GM12878 (cell line): ENCODE results near the gene MYADM. TPM values are rescaled to one million over a fixed set of nuclear protein-coding genes. Genes with fewer than 3 reads are reported as not detected.

ENCODE experiments used
- ATAC-seq: fragments of 200-7000 bp; cut with Tn5 transposase; 3 replicates; pipeline ENCODE4 v1.9.1; 2020; ENCODE audit warnings: mild to moderate bottlenecking, moderate library complexity
- BruUV-seq: library from RNA; stranded (reverse); fragments of 400-500 nt; replicated peaks from 2 replicates; lab custom pipeline; 2021; lab: Mats Ljungman, UMichigan
- CTCF ChIA-PET: fragments of 300-600 bp; sonication (Branson Sonifier 250); formaldehyde crosslinking; extraction: SDS; loops from one replicate; lab custom pipeline; 2021; ENCODE audit warnings: inconsistent platforms; lab: Yijun Ruan, JAX
- POLR2A ChIA-PET: fragments of 350-600 bp; formaldehyde crosslinking; extraction: SDS; loops from one replicate; lab custom pipeline; 2021; ENCODE audit warnings: inconsistent platforms; lab: Charles Lee
- RAD21 ChIA-PET: fragments of 300-600 bp; sonication (Branson Sonifier 250); formaldehyde crosslinking; loops from one replicate; lab custom pipeline; 2023; ENCODE audit warnings: antibody characterized with exemption; ENCODE audit not compliant: unreplicated experiment; lab: Charles Lee
- SMC1A ChIA-PET: fragments of 300-600 bp; sonication (Branson Sonifier 250); formaldehyde crosslinking; loops from one replicate; lab custom pipeline; 2023; ENCODE audit not compliant: unreplicated experiment, uncharacterized antibody; lab: Charles Lee
- DNase-seq: peaks from one replicate; pipeline ENCODE4 v3.0.0-alpha.2; 2011; ENCODE audit warnings: low read depth, low spot score
- FAIRE-seq: peaks from 3 replicates; lab custom pipeline; 2011; peaks lifted over from hg19 to GRCh38; lab: Jason Lieb, UNC
- H2AFZ ChIP-seq: 2 replicates; pipeline ENCODE4 v1.6.0; 2011; ENCODE audit warnings: low read depth, low read length, control low read depth; ENCODE audit not compliant: control insufficient read depth
- H3K27ac ChIP-seq: 2 replicates; pipeline ENCODE4 v1.5.1; 2011; ENCODE audit warnings: control low read depth; ENCODE audit not compliant: control insufficient read depth, insufficient read depth
- H3K27me3 ChIP-seq, 2 experiments: replicated peaks in 1 of 2; 2 replicates each; pipeline versions ENCODE4 v1.6.0 to v1.6.1; 2011; ENCODE audit warnings: low read length in 1 of 2; ENCODE audit not compliant: control insufficient read depth in 2 of 2, insufficient read depth in 2 of 2
- H3K36me3 ChIP-seq, 2 experiments: 2 replicates each; pipeline ENCODE4 v1.5.1; 2011; ENCODE audit warnings: low read length in 1 of 2; ENCODE audit not compliant: control insufficient read depth in 2 of 2, insufficient read depth in 2 of 2
- H3K4me1 ChIP-seq: 2 replicates; pipeline ENCODE4 v1.6.1; 2011; ENCODE audit warnings: mild to moderate bottlenecking, low read length, moderate library complexity, mixed read lengths; ENCODE audit not compliant: control insufficient read depth, insufficient read depth
- H3K4me2 ChIP-seq: 2 replicates; pipeline ENCODE4 v1.6.0; 2011; ENCODE audit warnings: control low read depth; ENCODE audit not compliant: control insufficient read depth, insufficient read depth
- H3K4me3 ChIP-seq: fragments of 200-600 bp; sonication (generic); 2 replicates; pipeline ENCODE4 v1.5.1; 2016
- H3K79me2 ChIP-seq: 2 replicates; pipeline ENCODE4 v1.6.0; 2011; ENCODE audit warnings: low read length; ENCODE audit not compliant: control insufficient read depth, insufficient read depth
- H3K9ac ChIP-seq: 2 replicates; pipeline ENCODE4 v1.8.0; 2011; ENCODE audit warnings: low read length, control low read depth, mixed read lengths; ENCODE audit not compliant: control insufficient read depth, insufficient read depth
- H3K9me3 ChIP-seq: replicated peaks from 3 replicates; pipeline ENCODE4 v1.5.1; 2011; ENCODE audit warnings: mild to moderate bottlenecking, low read length; ENCODE audit not compliant: control insufficient read depth, insufficient read depth
- H4K20me1 ChIP-seq: 2 replicates; pipeline ENCODE4 v1.6.0; 2011; ENCODE audit not compliant: control insufficient read depth, insufficient read depth
- BCL3 ChIP-seq: IDR thresholded peaks from 2 replicates; pipeline ENCODE4 v1.6.1; 2011; ENCODE audit warnings: borderline replicate concordance, low read depth, mild to moderate bottlenecking, moderate library complexity, low read length; ENCODE audit not compliant: insufficient read depth, poor library complexity, severe bottlenecking
- FOXK2 ChIP-seq: fragments of 450-650 bp; IDR thresholded peaks from 2 replicates; pipeline ENCODE4 v1.6.1; 2017; ENCODE audit warnings: mild to moderate bottlenecking, moderate library complexity
- HDAC2 ChIP-seq: fragments of 200-600 bp; sonication (generic); IDR thresholded peaks from 2 replicates; pipeline ENCODE4 v1.6.1; 2017
- LARP7 ChIP-seq: fragments of 450-650 bp; IDR thresholded peaks from 2 replicates; pipeline ENCODE4 v1.6.1; 2017; ENCODE audit warnings: mild to moderate bottlenecking
- MEF2B ChIP-seq: fragments of 450-650 bp; IDR thresholded peaks from 2 replicates; pipeline ENCODE4 v1.6.1; 2018; ENCODE audit warnings: mild to moderate bottlenecking, moderate library complexity; ENCODE audit not compliant: partially characterized antibody, poor library complexity, severe bottlenecking
- RAD51 ChIP-seq: fragments of 450-650 bp; IDR thresholded peaks from 2 replicates; pipeline ENCODE4 v1.6.1; 2016; ENCODE audit warnings: moderate library complexity, mild to moderate bottlenecking, inconsistent platforms
- RUNX3 ChIP-seq: IDR thresholded peaks from 2 replicates; pipeline ENCODE4 v1.6.1; 2012; ENCODE audit warnings: low read length, inconsistent platforms
- SKIL ChIP-seq: fragments of 450-650 bp; IDR thresholded peaks from 2 replicates; pipeline ENCODE4 v1.6.1; 2017; ENCODE audit warnings: mild to moderate bottlenecking, low read depth, inconsistent platforms; ENCODE audit not compliant: poor library complexity, severe bottlenecking
- SUZ12 ChIP-seq: fragments of 200-600 bp; sonication (generic); IDR thresholded peaks from one replicate; pipeline ENCODE4 v1.6.1; 2018; ENCODE audit warnings: antibody characterized with exemption, mild to moderate bottlenecking; ENCODE audit not compliant: unreplicated experiment
- ZSCAN29 ChIP-seq: fragments of 450-650 bp; IDR thresholded peaks from 2 replicates; pipeline ENCODE4 v1.6.1; 2017; ENCODE audit warnings: mild to moderate bottlenecking, moderate library complexity
- WGBS: methylation state at CpG from one replicate; pipeline ENCODE4 v1.1.6; 2016; ENCODE audit warnings: low lambda C conversion rate; ENCODE audit not compliant: insufficient replicate concordance, insufficient coverage; ENCODE audit errors: missing lambda C conversion rate; 5-methylcytosine and 5-hydroxymethylcytosine counted together
- in situ Hi-C: fragments of 300-500 bp; cut with MboI; formaldehyde crosslinking; loops from 9 replicates; pipeline ENCODE4 v1.14.3; 2018; ENCODE audit warnings: mixed read lengths
- intact Hi-C: fragments of 100-400 bp; cut with micrococcal nuclease; formaldehyde crosslinking; loops from one replicate; pipeline ENCODE4 v1.14.2; 2022; ENCODE audit not compliant: unreplicated experiment
- polyA plus RNA-seq, 11 experiments: library from polyadenylated mRNA; depleted of rRNA in 4 of 11; unstranded in 6 of 11; stranded (reverse) in 5 of 11; fragments of >200 nt; fragmentation: Nextera tagmentation in 4 of 11; fragmentation: Illumina TruSeq in 1 of 11; extraction: Ambion mirVana in 4 of 11; extraction: Trizol in 1 of 11; gene quantifications; 1 replicate in 1 of 11; 2 replicates in 10 of 11; pipeline versions ENCODE4 v1.2.1 to v1.2.3, GENCODE V29; 2011 to 2016; ENCODE audit warnings: inconsistent platforms in 2 of 11, missing spikeins in 2 of 11, low read depth in 1 of 11
- total RNA-seq, 4 experiments: library from RNA; depleted of rRNA in 3 of 4; stranded (reverse); fragments of >200 nt in 3 of 4; fragmentation: Illumina TruSeq in 1 of 4; extraction: Trizol in 1 of 4; gene quantifications; 2 replicates each; pipeline versions ENCODE4 v1.2.1 to v1.2.3, GENCODE V29; 2013 to 2021

Gene MYADM
- total and polyA plus RNA-seq, 10 of the 15 experiments (the other 5 are each of a cell fraction or from before 2014, with no cell fraction given) = 0.04 to 0.46 (median 0.10) TPM

GRCh38 chr19:53826876-53827275 lies 40.8 kb upstream of the MYADM start:
- Histone ChIP-seq H3K4me1 (no peaks in the 10 kb centered on the region), H4K20me1 (no peaks in the 10 kb centered on the region), H3K27me3 (no peaks in the 10 kb centered on the region), H3K9me3 (no peaks in the 10 kb centered on the region), H2AFZ (no peak overlapping the region), H3K79me2 (no peaks in the 10 kb centered on the region), H3K36me3 (no peaks in the 10 kb centered on the region), H3K4me3 (no peak overlapping the region), H3K9ac (no peak overlapping the region), H3K4me2 (no peak overlapping the region), H3K27ac (no peak overlapping the region)
- WGBS = 64% methylated on average over 7 of the region's 7 CpGs
- intact Hi-C loops = no loop called here
- RAD21 ChIA-PET = no interaction called here
- no TSS peak for BruUV-seq
- SMC1A ChIA-PET = no interaction called here
- no peak for FAIRE-seq
- in situ Hi-C loops = no loop called here
- DNase-seq = no peak
- CTCF ChIA-PET = no interaction called here
- POLR2A ChIA-PET = no interaction called here
- TF ChIP-seq RUNX3 = no peak
- no peak for TF ChIP-seq SUZ12
- TF ChIP-seq SKIL = no peak
- no peak for TF ChIP-seq MEF2B
- no peak for TF ChIP-seq BCL3
- TF ChIP-seq LARP7 = no peak
- no peak for TF ChIP-seq FOXK2
- TF ChIP-seq HDAC2 = no peak
- TF ChIP-seq ZSCAN29 = no peak
- TF ChIP-seq RAD51 = no peak
- ATAC-seq = no peak
